ENCODE data around the gene LYSMD1.
"Not testable (repeated sequence)": the region's sequence is repeated elsewhere in the genome, so short reads cannot be mapped to it uniquely, and the experiment has no call there.

Gene LYSMD1

GRCh38 chr1:151189637-151190445, 24.1 kb upstream of the LYSMD1 start, which contains the start of gene VPS72:
TSS of gene VPS72 (minus strand) at chr1:151190197. CDS start at chr1:151190121, 76 bp downstream.
- H3K4me3 ChIP-seq (replicated peaks in 1 of 2; ENCODE audit: low read depth in 2 of 2, low read length in 2 of 2): peak within 1 kb of the TSS; percentile 89 to 92
- DNase-seq (ENCODE audit: low read depth in 2 of 2): peak; percentile 91 to 92
- TF ChIP-seq CTCF (IDR thresholded peaks at IDR 0.05; ENCODE audit: low read depth, low read length): no peak

GRCh38 chr1:151188667-151189066, 23.0 kb upstream of the LYSMD1 start:
- peak overlapping the region in 1 of 2 donors; percentile 92 for H3K4me3 ChIP-seq (replicated peaks in 1 of 2; ENCODE audit: low read depth in 2 of 2, low read length in 2 of 2)

GRCh38 chr1:151187205-151187604, 21.5 kb upstream of the LYSMD1 start:
- TF ChIP-seq CTCF (IDR thresholded peaks at IDR 0.05; ENCODE audit: low read depth, low read length): no peak
- H3K4me3 ChIP-seq (replicated peaks in 1 of 2; ENCODE audit: low read depth in 2 of 2, low read length in 2 of 2): no peak overlapping the region
- no peak for DNase-seq (ENCODE audit: low read depth in 2 of 2)

More at GRCh38 chr1:151188667-151189066, 23.0 kb upstream of the LYSMD1 start:
- DNase-seq (ENCODE audit: low read depth in 2 of 2): not testable (repeated sequence)

GRCh38 chr1:151184211-151184610, 18.5 kb upstream of the LYSMD1 start:
- no peak for DNase-seq (ENCODE audit: low read depth in 2 of 2)
- TF ChIP-seq CTCF (IDR thresholded peaks at IDR 0.05; ENCODE audit: low read depth, low read length): no peak

GRCh38 chr1:151176514-151177045, 10.9 kb upstream of the LYSMD1 start:
- TF ChIP-seq CTCF (IDR thresholded peaks at IDR 0.05; ENCODE audit: low read depth, low read length): no peak
- no peak overlapping the region for H3K4me3 ChIP-seq (replicated peaks in 1 of 2; ENCODE audit: low read depth in 2 of 2, low read length in 2 of 2)
- no peak for DNase-seq (ENCODE audit: low read depth in 2 of 2)

More at GRCh38 chr1:151184211-151184610, 18.5 kb upstream of the LYSMD1 start:
- no peak overlapping the region for H3K4me3 ChIP-seq (replicated peaks in 1 of 2; ENCODE audit: low read depth in 2 of 2, low read length in 2 of 2)

GRCh38 chr1:151175863-151176262, 10.2 kb upstream of the LYSMD1 start, which contains the start of gene TMOD4:
TSS of gene TMOD4 (minus strand) at chr1:151175981. CDS start at chr1:151174875, 1,106 bp downstream.
- no peak within 1 kb of the TSS for H3K4me3 ChIP-seq (replicated peaks in 1 of 2; ENCODE audit: low read depth in 2 of 2, low read length in 2 of 2)
- DNase-seq (ENCODE audit: low read depth in 2 of 2): peak; percentile 27 to 30
- peak; percentile 65 for TF ChIP-seq CTCF (IDR thresholded peaks at IDR 0.05; ENCODE audit: low read depth, low read length)

GRCh38 chr1:151175041-151175741, 9.5 kb upstream of the LYSMD1 start:
- DNase-seq (ENCODE audit: low read depth in 2 of 2): peak in 1 of 2 donors; percentile 63
- TF ChIP-seq CTCF (IDR thresholded peaks at IDR 0.05; ENCODE audit: low read depth, low read length): no peak
- no peak overlapping the region for H3K4me3 ChIP-seq (replicated peaks in 1 of 2; ENCODE audit: low read depth in 2 of 2, low read length in 2 of 2)
